ENCODE results near the gene CYP4A22. TPM values are rescaled to one million over a fixed set of nuclear protein-coding genes. Genes with fewer than 3 reads are reported as not detected.

CYP4A22 gene
- total and polyA plus RNA-seq, 2 of the 4 experiments (the other 2 are of a cell fraction), result not detected

DNA sequence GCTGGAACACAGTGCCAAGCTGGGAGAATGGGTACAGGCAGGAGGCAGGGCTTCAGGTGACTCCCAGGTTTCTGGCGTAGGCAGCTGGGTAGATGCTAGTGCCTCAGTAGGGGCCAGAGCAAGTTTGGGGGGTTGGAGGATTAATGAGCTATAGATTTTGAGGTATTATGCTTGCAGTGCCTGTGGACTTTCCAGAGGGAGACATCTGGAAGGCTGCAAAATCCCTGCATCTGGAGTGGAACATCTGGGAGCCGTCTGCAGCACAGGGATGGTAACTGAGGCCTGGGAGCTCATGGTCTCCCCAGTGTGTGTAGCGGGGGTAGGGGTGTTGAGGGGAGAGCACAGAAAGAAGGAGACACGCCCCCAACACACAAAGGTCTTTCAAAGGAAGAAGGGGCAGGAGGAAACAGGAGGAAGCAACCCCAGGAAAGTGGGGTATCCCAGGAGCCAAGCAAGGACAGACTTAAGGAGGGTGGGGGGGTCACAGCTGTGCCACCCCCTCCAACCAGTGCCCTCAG, 54.8 kb downstream of the CYP4A22 start:
- Histone ChIP-seq H3K4me3 (ENCODE audit: insufficient read depth, low read depth, low read length) (no peak overlapping the region), H2AFZ (replicated peaks; ENCODE audit: low read length, poor library complexity) (no peak overlapping the region), H2BK20ac (ENCODE audit: low read depth, low read length) (no peak overlapping the region), H4K91ac (ENCODE audit: insufficient read depth, low read depth, low read length) (no peak overlapping the region; the same call in 1 of the 2 replicates), H3K9me1 (ENCODE audit: insufficient read depth, low read length) (no peaks in the 10 kb centered on the region), H2AK9ac (replicated peaks; ENCODE audit: low read depth, low read length, poor library complexity) (no peak overlapping the region), H4K8ac (ENCODE audit: low read depth in 2 of 2, low read length in 2 of 2) (no peak overlapping the region), H3K14ac (replicated peaks; ENCODE audit: low read depth, low read length) (no peak overlapping the region), H4K5ac (ENCODE audit: low read depth, low read length) (no peak overlapping the region), H3K9me3 (ENCODE audit: control insufficient read depth, insufficient read depth, low read length) (no peaks in the 10 kb centered on the region), H3K9ac (ENCODE audit: low read depth, low read length) (0 out of 2 replicates have a peak overlapping the region, but pooled peaks have one; percentile 15), H3K23ac (ENCODE audit: low read depth, low read length) (no peak overlapping the region), H3K79me1 (ENCODE audit: low read depth in 1 of 2, low read length in 2 of 2) (no peaks in the 10 kb centered on the region), H2BK5ac (ENCODE audit: low read depth, low read length, poor library complexity, severe bottlenecking) (no peak overlapping the region), H4K20me1 (ENCODE audit: insufficient read depth, low read length) (no peaks in the 10 kb centered on the region; the same call in 1 of the 2 replicates), H2BK15ac (ENCODE audit: low read depth, low read length) (no peak overlapping the region), H3K56ac (ENCODE audit: extremely low read depth, insufficient read depth, low read length) (no peak overlapping the region), H3K18ac (ENCODE audit: low read depth, low read length) (no peak overlapping the region), H2AK5ac (ENCODE audit: low read depth, low read length) (no peak overlapping the region), H3K36me3 (ENCODE audit: control insufficient read depth, insufficient read depth, low read length) (no peaks in the 10 kb centered on the region), H2BK120ac (ENCODE audit: low read depth, low read length) (no peak overlapping the region), H3K4ac (ENCODE audit: low read depth, low read length) (no peak overlapping the region), H3K27ac (ENCODE audit: insufficient read depth, low read length) (no peak overlapping the region), H3K4me2 (ENCODE audit: low read depth, low read length) (no peak overlapping the region), H3K4me1 (ENCODE audit: control insufficient read depth, insufficient read depth, low read length) (peaks cover 2% of the 10 kb centered on the region; the same call in 1 of the 2 replicates), H3K27me3 (ENCODE audit: control insufficient read depth, insufficient read depth, low read length) (peaks cover 8% of the 10 kb centered on the region)
- no TSS peak for BruUV-seq (replicated peaks)
- dilution Hi-C loops (cut with HindIII; ENCODE audit: low sequenced_read_pairs, unreplicated experiment) (no loop called here), intact Hi-C loops (cut with micrococcal nuclease) (loop anchor here (5.0 kb wide), 5 partner anchors 120 to 535 kb away; partner anchors contain the start of genes CMPK1 and STIL), in situ Hi-C loops (cut with MboI; ENCODE audit: low sequenced_read_pairs) (no loop called here)
- DNase-seq (no peak), ATAC-seq (ENCODE audit: low read depth) (no peak)
- ChIA-PET CTCF (interaction anchor here (1.2 to 4.3 kb wide), 5 partner anchors 13 to 534 kb away, joined by 3 to 23 read pairs (median 6); no protein-coding TSS in a partner anchor), POLR2A (ENCODE audit: unreplicated experiment) (interaction anchor here (0.6 kb wide), 1 partner anchor 11 kb away, joined by 4 read pairs; no protein-coding TSS in a partner anchor)
- WGBS, 2 experiments (ENCODE audit: extremely low coverage in 2 of 2, insufficient read length in 1 of 2), result 67% methylated on average over 1 of the region's 4 CpGs; no CpG with 5 or more reads in 1 of the 2 experiments
- TF ChIP-seq NFE2L2 (IDR thresholded peaks at IDR 0.05; ENCODE audit: low read depth, low read length) (no peak), MXI1 (IDR thresholded peaks at IDR 0.05; ENCODE audit: borderline replicate concordance, low read depth, low read length) (no peak), CHD1 (IDR thresholded peaks at IDR 0.05; ENCODE audit: low read depth, low read length) (no peak), RCOR1 (IDR thresholded peaks at IDR 0.05; ENCODE audit: insufficient replicate concordance, low read length) (no peak), POLR2A (IDR thresholded peaks at IDR 0.05; ENCODE audit: low read depth, low read length) (no peak), SMC3 (IDR thresholded peaks at IDR 0.05; ENCODE audit: low read depth, low read length) (no peak), RFX5 (IDR thresholded peaks at IDR 0.05; ENCODE audit: low read depth, low read length) (no peak), MAZ (IDR thresholded peaks at IDR 0.05; ENCODE audit: borderline replicate concordance, low read depth, low read length) (no peak)
- TF ChIP-seq, protein P1, sequence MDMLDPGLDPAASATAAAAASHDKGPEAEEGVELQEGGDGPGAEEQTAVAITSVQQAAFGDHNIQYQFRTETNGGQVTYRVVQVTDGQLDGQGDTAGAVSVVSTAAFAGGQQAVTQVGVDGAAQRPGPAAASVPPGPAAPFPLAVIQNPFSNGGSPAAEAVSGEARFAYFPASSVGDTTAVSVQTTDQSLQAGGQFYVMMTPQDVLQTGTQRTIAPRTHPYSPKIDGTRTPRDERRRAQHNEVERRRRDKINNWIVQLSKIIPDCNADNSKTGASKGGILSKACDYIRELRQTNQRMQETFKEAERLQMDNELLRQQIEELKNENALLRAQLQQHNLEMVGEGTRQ (IDR thresholded peaks at IDR 0.05; ENCODE audit: low read depth, low read length), result no peak
